SK-N-SH treated with all-trans-retinoic acid at 6 μM for 48 hours (cell line): ENCODE measurements around the gene ZNF286A.

Experiments
- ESRRG ChIP-seq: fragments of 250-450 bp; sonication (Bioruptor Pico); IDR thresholded peaks from 2 replicates; pipeline ENCODE4 v1.6.1; 2021; ENCODE audit warnings: mild to moderate bottlenecking
- ISL1 ChIP-seq: fragments of 250-450 bp; sonication (Bioruptor Pico); IDR thresholded peaks from 2 replicates; pipeline ENCODE4 v2.1.2; 2022; ENCODE audit warnings: mild to moderate bottlenecking, moderate library complexity
- RARB ChIP-seq: fragments of 250-450 bp; sonication (Bioruptor Pico); IDR thresholded peaks from 2 replicates; pipeline ENCODE4 v1.8.0; 2021; ENCODE audit warnings: mild to moderate bottlenecking, moderate library complexity

DNA sequence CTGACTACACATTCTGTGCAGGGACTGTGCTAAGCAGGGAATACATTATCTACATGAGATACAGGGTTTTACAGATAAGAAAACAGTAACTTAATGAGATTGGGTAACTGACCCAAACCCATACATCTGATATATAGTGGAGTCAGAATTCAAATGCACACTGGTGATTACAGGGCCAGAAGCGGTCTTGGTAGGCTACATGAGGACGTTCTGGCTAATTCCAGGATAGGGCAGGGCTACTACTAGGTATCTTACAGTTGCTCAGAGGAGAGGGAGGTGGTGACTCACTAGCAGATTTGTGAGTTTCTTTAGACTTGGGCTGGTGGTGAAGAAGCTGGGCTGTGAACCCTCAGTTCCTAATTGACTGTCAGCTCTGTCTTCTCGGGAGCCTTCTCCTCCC, 36.9 kb upstream of the ZNF286A start:
- TF ChIP-seq RARB = no peak
- no peak for TF ChIP-seq ISL1
- no peak for TF ChIP-seq ESRRG (CRISPR knock-in tag)
